GM19351 (cell line): ENCODE data around the gene MMRN2.
"Not testable (repeated sequence)": the region's sequence is repeated elsewhere in the genome, so short reads cannot be mapped to it uniquely, and the experiment has no call there.

Experiments
- ATAC-seq: cut with Tn5 transposase; IDR thresholded peaks from one replicate; pipeline ENCODE4 v1.9.1; 2021; ENCODE audit warnings: mild to moderate bottlenecking, moderate library complexity; ENCODE audit not compliant: unreplicated experiment

The MMRN2 gene

DNA sequence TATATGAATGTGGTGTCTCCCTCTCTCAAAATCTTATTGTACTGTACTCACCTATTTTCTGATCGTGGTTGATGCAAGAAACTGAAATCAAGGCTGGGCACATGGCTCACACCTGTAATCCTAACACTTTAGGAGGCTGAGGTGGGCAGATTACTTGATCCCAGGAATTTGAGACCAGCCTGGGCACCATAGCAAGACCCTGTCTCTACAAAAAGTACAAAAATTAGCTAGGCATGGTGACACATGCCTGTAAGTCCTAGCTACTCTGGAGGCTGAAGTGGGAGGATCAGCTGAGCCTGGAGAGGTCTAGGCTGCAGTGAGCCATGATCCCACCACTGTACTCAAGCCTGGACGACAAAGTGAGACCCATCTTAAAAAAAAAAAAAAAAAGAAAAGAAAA lies 16.0 kb downstream of the MMRN2 start:
- ATAC-seq = no peak

DNA sequence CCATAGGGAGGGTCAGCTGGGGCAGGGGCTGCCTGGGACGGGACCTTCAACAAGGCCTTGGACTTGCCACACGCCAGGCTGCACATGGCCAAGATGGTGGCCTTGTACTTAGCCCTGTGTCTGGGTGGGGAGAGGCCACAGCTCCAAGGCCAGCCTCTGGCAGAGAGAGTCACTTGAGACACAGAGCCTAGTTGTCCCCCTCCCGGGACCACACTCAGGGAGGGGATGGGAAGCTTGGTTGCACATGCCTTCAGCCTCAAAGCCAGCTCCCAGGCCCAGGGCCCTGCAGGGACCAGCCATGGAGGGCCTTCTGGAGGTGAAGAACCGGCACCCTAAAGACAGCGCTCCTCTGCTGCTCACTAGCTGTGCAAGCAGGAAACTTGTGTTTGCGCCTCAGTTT lies 16.7 kb downstream of the MMRN2 start:
- no peak for ATAC-seq

GRCh38 chr10:86940076-86940475 lies 17.3 kb downstream of the MMRN2 start:
- not testable (repeated sequence) for ATAC-seq

DNA sequence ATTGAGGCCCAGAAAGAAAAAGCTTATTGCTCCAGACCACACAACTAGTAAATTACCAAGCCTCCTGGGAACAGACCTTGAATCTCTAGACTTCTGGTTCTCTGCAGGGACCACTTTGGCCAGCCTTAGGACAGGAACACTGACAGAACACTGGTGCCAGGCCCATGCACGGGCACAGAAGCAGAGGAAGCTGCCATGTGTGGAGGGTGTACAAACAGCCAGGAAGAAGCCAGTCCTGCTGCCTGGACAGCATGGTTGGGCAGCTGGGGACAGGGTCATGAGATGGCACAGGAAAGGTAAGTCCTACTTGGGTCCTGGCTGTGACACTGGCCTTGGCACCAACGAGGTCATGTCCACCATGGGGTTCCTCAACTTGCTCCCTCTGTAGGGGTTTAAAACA lies 19.2 kb downstream of the MMRN2 start:
- no peak for ATAC-seq

DNA sequence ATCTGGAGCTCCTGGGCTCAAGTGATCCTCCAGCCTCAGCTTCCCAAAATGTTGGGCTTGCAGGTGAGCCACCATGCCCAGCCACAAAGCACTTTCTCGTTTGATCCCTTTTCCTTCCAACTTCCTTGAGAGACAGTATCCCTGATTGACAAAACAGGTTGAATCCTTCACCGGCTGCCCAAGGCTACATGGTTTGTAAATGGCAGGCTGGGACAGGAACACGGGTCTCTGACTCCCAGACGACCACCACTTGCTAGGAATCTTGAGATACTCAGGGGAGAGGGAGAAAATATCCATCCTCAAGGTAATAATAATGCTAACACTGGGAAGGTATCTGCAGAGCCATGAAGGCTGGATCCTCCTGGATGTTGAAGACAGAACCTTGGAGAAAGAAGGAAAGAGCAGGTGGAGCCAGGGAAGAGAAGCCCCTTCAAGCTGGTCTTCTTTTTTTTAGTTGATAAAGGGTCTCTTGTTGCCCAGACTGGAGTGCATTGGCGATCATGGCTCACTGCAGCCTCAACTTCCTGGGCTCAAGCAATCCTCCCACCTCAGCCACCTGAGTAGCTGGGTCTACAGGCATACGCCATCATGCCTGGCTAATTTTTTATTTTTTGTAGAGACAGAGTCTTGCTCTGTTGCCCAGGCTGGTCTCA lies 19.8 kb downstream of the MMRN2 start:
- ATAC-seq = no peak

GRCh38 chr10:86936661-86937501 lies 20.5 kb downstream of the MMRN2 start:
- ATAC-seq = no peak

DNA sequence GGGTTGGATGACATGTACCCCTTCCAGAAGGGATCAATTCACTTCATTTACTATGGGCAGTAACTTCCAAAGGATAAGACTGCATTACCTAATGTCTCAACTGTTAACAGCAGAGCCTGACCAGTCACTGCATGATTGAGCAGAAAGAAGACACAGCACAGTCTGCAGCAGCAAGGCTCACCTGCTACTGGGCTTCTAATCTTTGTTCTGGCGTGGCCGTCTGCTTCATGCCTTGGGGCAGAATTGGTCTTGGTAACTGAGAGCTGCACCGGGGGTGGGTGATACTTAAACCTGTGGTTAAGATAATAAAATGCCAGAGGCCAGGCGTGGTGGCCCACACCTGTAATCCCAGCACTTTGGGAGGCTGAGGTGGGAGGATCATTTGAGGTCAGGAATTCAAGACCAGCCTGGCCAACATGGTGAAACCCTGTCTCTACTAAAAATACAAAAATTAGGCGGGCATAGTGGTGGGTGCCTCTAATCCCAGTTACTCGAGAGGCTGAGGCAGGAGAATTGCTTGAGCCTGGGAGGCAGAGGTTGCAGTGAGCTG lies 23.2 kb downstream of the MMRN2 start:
- ATAC-seq = not testable (repeated sequence)

GRCh38 chr10:86932674-86933073 lies 24.7 kb downstream of the MMRN2 start:
- ATAC-seq = no peak

DNA sequence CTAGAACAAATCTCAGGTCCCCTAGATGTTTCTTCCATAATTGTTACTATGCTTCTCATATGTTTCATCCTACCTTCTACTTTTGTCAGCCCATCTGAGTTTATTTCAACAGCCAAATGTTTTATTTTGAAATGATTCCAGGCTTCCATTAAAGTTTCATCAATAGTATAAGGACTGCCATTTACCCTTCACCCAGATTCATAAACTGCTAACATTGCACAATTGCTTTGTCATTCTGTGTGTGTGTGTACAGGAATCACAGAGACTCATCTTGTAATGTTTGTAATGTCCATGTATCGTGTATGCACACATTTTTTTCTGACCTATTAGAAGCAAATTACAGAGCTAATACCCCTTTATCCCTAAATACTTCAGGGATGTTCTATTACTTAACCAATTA lies 25.5 kb downstream of the MMRN2 start:
- no peak for ATAC-seq

- ATAC-seq = no peak
Measured at GRCh38 chr10:86929468-86930380, 27.7 kb downstream of the MMRN2 start.

DNA sequence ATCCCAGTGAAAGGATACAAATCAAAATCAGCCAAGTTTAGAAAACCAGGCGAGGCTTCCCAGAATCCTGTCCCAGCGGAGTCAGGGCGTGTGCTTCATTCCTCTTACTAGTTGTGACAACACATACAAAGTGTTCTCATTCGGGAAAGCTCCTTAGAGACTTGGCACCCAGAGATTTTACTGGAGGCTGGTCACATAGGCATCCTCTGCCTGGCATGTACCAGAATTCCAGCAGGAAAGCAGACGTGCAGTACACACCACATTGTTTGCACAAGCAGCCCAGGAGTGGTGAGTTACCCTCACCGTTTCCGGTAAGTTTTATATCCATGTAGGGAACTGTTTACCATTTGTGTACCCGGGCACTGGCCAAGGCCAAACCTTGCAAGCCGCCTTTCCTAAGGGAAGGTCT lies 34.9 kb downstream of the MMRN2 start:
- no peak for ATAC-seq

DNA sequence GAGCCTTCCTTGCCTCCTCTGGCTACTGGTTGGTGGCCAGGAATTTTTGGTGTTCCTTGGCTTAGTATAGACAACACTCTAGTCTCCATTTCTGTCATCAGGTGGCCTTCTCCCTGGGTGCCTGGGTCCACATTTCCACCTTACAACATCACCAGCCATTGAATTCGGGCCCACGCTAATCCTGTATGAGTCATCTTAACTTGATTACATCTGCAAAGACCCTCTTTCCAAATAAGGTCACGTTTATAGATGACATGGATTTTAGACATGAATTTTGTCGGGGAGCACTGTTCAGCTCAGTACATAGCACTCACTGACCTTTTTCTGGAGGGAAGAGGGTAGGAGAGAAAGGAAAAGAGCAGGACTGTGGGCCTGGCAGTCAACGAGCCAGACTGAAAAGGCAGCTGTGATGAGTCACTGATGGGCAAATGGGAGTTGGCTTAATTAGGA lies 39.4 kb downstream of the MMRN2 start:
- no peak for ATAC-seq

- no peak for ATAC-seq
Measured at GRCh38 chr10:86914734-86915133, 42.7 kb downstream of the MMRN2 start.

DNA sequence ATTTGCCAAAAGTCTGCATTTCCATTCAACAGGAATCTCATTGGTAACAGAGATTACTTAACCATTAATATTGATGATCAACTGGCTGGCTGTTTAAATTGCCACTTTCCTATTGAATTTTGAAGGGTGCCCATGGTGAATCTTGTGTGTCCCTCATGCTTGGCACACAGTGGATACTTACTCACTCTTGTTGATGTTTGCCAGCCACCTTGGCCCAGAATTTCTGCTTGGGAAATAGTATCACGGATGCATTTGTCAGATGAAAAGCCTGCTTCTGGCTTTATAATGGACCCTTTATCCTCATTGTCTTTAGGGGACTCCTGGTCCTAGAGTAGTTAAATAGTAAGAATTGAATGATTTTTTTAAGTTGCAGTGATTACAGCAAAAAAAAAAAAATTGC lies 52.0 kb downstream of the MMRN2 start:
- no peak for ATAC-seq

DNA sequence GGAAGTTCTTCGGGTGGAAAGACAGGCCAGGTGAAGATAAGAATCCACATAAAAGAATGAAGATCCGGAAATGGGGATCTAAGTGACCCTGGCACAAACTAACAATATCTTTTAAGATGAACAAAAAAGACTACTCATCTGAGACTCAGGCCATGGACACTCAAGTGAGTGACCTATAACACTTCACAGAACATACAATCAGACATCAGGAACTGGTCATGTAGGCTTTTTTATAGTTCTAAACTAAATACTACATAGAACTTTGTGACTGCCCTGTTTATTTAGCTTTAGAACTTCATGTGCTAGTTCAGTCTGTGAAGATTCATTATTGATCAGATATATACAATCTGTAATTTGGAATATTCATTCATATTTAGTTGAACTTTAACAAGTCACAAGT lies 52.8 kb downstream of the MMRN2 start:
- ATAC-seq = no peak

- ATAC-seq = no peak
Measured at GRCh38 chr10:86900955-86901354, 56.5 kb downstream of the MMRN2 start.

GRCh38 chr10:86899670-86900276 lies 57.6 kb downstream of the MMRN2 start:
- no peak for ATAC-seq

- no peak for ATAC-seq
Measured at GRCh38 chr10:86899132-86899531, 58.3 kb downstream of the MMRN2 start.

GRCh38 chr10:86898511-86898910 lies 58.9 kb downstream of the MMRN2 start:
- no peak for ATAC-seq

DNA sequence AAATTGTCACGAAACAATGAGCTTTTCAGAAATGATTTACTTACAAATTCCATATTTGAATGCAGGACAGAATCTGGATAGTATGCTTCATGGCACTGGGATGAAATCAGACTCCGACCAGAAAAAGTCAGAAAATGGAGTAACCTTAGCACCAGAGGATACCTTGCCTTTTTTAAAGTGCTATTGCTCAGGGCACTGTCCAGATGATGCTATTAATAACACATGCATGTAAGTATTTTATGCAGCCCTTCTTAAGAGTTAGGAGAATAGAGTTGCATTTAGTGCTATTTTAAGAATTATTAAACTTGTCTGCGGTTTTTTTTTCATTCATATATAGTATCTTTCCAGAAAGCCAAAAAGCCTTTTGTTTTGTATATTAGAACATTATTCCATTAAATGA lies 67.4 kb downstream of the MMRN2 start:
- ATAC-seq = no peak
